ENCODE measurements around the gene NOS1AP. TPM values are rescaled to one million over a fixed set of nuclear protein-coding genes. Genes with fewer than 3 reads are reported as not detected.
A peak's percentile ranks its signal among the peaks of the same experiment; 100 is the strongest.

NOS1AP gene
- total and polyA plus RNA-seq, 12 donors = 0.37 to 12.0 (median 3.1) TPM

GRCh38 chr1:162372159-162373071 lies 302.9 kb downstream of the NOS1AP start:
- Histone ChIP-seq H3K9me3 (replicated peaks in 1 of 3) (no peaks in the 10 kb centered on the region), H3K4me1 (replicated peaks in 1 of 2) (no peaks in the 10 kb centered on the region), H3K27ac (no peak overlapping the region), H3K36me3 (replicated peaks in 1 of 2) (no peaks in the 10 kb centered on the region), H3K4me3 (no peak overlapping the region), H3K27me3 (no peaks in the 10 kb centered on the region)
- intact Hi-C loops (cut with DNase I) = no loop called here
- 73 to 78% (median 75%) methylated on average over 9 to 13 of the region's 13 CpGs for WGBS, 4 donors
- DNase-seq = no peak
- TF ChIP-seq CTCF (IDR thresholded peaks at IDR 0.05) (no peak), POLR2A (IDR thresholded peaks at IDR 0.05) (no peak)

- intact Hi-C loops (cut with DNase I) = no loop called here
- Histone ChIP-seq H3K36me3 (replicated peaks in 1 of 2) (no peaks in the 10 kb centered on the region), H3K9me3 (replicated peaks in 1 of 3) (no peaks in the 10 kb centered on the region), H3K4me1 (replicated peaks in 1 of 2) (no peaks in the 10 kb centered on the region), H3K27ac (no peak overlapping the region), H3K27me3 (no peaks in the 10 kb centered on the region), H3K4me3 (no peak overlapping the region)
- WGBS, 4 donors = 70 to 82% (median 78%) methylated on average over 1 of the region's 1 CpG
- no peak for DNase-seq
- TF ChIP-seq POLR2A (IDR thresholded peaks at IDR 0.05) (no peak), CTCF (IDR thresholded peaks at IDR 0.05) (no peak)
These were observed 303.6 kb downstream of the NOS1AP start for GRCh38 chr1:162373072-162373427.

- Histone ChIP-seq H3K9me3 (replicated peaks in 1 of 3) (no peaks in the 10 kb centered on the region), H3K4me3 (no peak overlapping the region), H3K27me3 (no peaks in the 10 kb centered on the region), H3K27ac (peak overlapping the region in 1 of 5 donors; percentile 12), H3K4me1 (replicated peaks in 1 of 2) (no peaks in the 10 kb centered on the region), H3K36me3 (replicated peaks in 1 of 2) (no peaks in the 10 kb centered on the region)
- intact Hi-C loops (cut with DNase I) = no loop called here
- 81 to 92% (median 85%) methylated on average over 5 to 8 of the region's 8 CpGs for WGBS, 4 donors
- TF ChIP-seq POLR2A (IDR thresholded peaks at IDR 0.05) (no peak), CTCF (IDR thresholded peaks at IDR 0.05) (no peak)
- DNase-seq = peak in 1 of 7 donors; percentile 64
These were observed 304.2 kb downstream of the NOS1AP start for GRCh38 chr1:162373541-162374260.

GRCh38 chr1:162374406-162374805 lies 304.9 kb downstream of the NOS1AP start:
- intact Hi-C loops (cut with DNase I) = no loop called here

More at GRCh38 chr1:162374406-162374805, 304.9 kb downstream of the NOS1AP start:
- no peak for DNase-seq
- no peak for TF ChIP-seq POLR2A (IDR thresholded peaks at IDR 0.05)
- TF ChIP-seq CTCF (IDR thresholded peaks at IDR 0.05) = no peak
- H3K27me3 ChIP-seq = no peaks in the 10 kb centered on the region
- H3K4me1 ChIP-seq (replicated peaks in 1 of 2) = no peaks in the 10 kb centered on the region
- H3K36me3 ChIP-seq (replicated peaks in 1 of 2) = no peaks in the 10 kb centered on the region
- WGBS, 4 donors = 89 to 91% (median 90%) methylated on average over 9 of the region's 9 CpGs
- H3K27ac ChIP-seq = no peak overlapping the region
- no peaks in the 10 kb centered on the region for H3K9me3 ChIP-seq (replicated peaks in 1 of 3)
- no peak overlapping the region for H3K4me3 ChIP-seq
